Activated naive CD8-positive, alpha-beta T cell treated with anti-CD3 and anti-CD28 coated beads, Interleukin-2, amount 10 ng/mL, durations not matched to agents 7 days and 5 days (primary cell): ENCODE data around the gene ZCCHC14. TPM values are rescaled to one million over a fixed set of nuclear protein-coding genes. Genes with fewer than 3 reads are reported as not detected.

Experiments used
- ATAC-seq: fragments of 150-1000 bp; cut with Tn5 transposase; one replicate; pipeline ENCODE4 v1.10.0; 2021; ENCODE audit warnings: low read depth, moderate library complexity
- POLR2A ChIA-PET: fragments of 350-600 bp; sonication (Branson Sonifier 250); formaldehyde crosslinking; loops from one replicate; lab custom pipeline; 2021; ENCODE audit warnings: antibody characterized with exemption; lab: Charles Lee
- DNase-seq: peaks from one replicate; pipeline ENCODE4 v3.0.0; 2021
- H3K27ac Mint-ChIP-seq: one replicate; pipeline ENCODE4 v1.8.0; 2022; ENCODE audit warnings: mild to moderate bottlenecking, mixed read lengths
- H3K27me3 Mint-ChIP-seq: one replicate; pipeline ENCODE4 v1.8.0; 2022; ENCODE audit warnings: mild to moderate bottlenecking, moderate library complexity, mixed read lengths
- H3K36me3 Mint-ChIP-seq: one replicate; pipeline ENCODE4 v1.8.0; 2021; ENCODE audit warnings: mild to moderate bottlenecking, mixed read lengths
- H3K4me1 Mint-ChIP-seq: one replicate; pipeline ENCODE4 v1.8.0; 2021; ENCODE audit warnings: mixed read lengths
- H3K4me3 Mint-ChIP-seq: one replicate; pipeline ENCODE4 v1.8.0; 2022; ENCODE audit warnings: mild to moderate bottlenecking, moderate library complexity, mixed read lengths
- H3K9me3 Mint-ChIP-seq: one replicate; pipeline ENCODE4 v1.8.0; 2021; ENCODE audit warnings: mixed read lengths
- total RNA-seq, 2 experiments: library from RNA; stranded (reverse); gene quantifications; one replicate each; pipeline ENCODE4 v1.2.3, GENCODE V29; 2021

The ZCCHC14 gene
- total RNA-seq, 2 experiments from 2014 or later = 6.6 to 7.7 TPM

- Mint-ChIP-seq H3K27me3 (no peaks in the 10 kb centered on the region), H3K4me3 (no peak overlapping the region), H3K36me3 (no peaks in the 10 kb centered on the region), H3K27ac (no peak overlapping the region), H3K9me3 (no peaks in the 10 kb centered on the region), H3K4me1 (peaks cover 3% of the 10 kb centered on the region)
- POLR2A ChIA-PET = no interaction called here
- ATAC-seq (no peak), DNase-seq (no peak)
Measured at GRCh38 chr16:87358696-87359095, 134.1 kb downstream of the ZCCHC14 start.

- POLR2A ChIA-PET = no interaction called here
- Mint-ChIP-seq H3K27me3 (no peaks in the 10 kb centered on the region), H3K4me1 (no peaks in the 10 kb centered on the region), H3K9me3 (no peaks in the 10 kb centered on the region), H3K36me3 (no peaks in the 10 kb centered on the region), H3K4me3 (no peak overlapping the region), H3K27ac (no peak overlapping the region)
- no peak for ATAC-seq
- DNase-seq = no peak
Measured at GRCh38 chr16:87358250-87358649, 134.6 kb downstream of the ZCCHC14 start.

- no peaks in the 10 kb centered on the region for H3K27me3 Mint-ChIP-seq
- H3K4me3 Mint-ChIP-seq = no peak overlapping the region
- ATAC-seq = no peak
- POLR2A ChIA-PET = no interaction called here
- no peak for DNase-seq
- H3K27ac Mint-ChIP-seq = no peak overlapping the region
- no peaks in the 10 kb centered on the region for H3K36me3 Mint-ChIP-seq
- H3K4me1 Mint-ChIP-seq = no peaks in the 10 kb centered on the region
- H3K9me3 Mint-ChIP-seq = no peaks in the 10 kb centered on the region
Measured at GRCh38 chr16:87356491-87356853, 136.4 kb downstream of the ZCCHC14 start.

Other genes starting within 250 kb of the ZCCHC14 start
- gene C16orf95, start 175.6 kb downstream of the ZCCHC14 start, total RNA-seq = 1 to 10 TPM; 4.9 to 8.0 TPM
- 10 to 100 TPM; 36.6 TPM for gene FBXO31, start 109.2 kb downstream of the ZCCHC14 start, total RNA-seq
- 10 to 100 TPM; 55.6 to 57.4 TPM for gene MAP1LC3B, start 100.7 kb downstream of the ZCCHC14 start, total RNA-seq
- not detected for gene JPH3, start 109.5 kb upstream of the ZCCHC14 start, total RNA-seq